Endothelial cell of umbilical vein (primary cell): Measurements from ENCODE around the gene TMTC1. TPM values are rescaled to one million over a fixed set of nuclear protein-coding genes. Genes with fewer than 3 reads are reported as not detected.

Source experiments
- BruUV-seq: library from RNA; stranded (reverse); fragments of 400-500 nt; replicated peaks from 2 replicates; lab custom pipeline; 2021; lab: Mats Ljungman, UMichigan
- CTCF ChIA-PET: fragments of 300-600, 350-600 bp; sonication (Branson Sonifier 250); formaldehyde crosslinking; loops from one replicate; lab custom pipeline; 2021; ENCODE audit warnings: antibody characterized with exemption, inconsistent platforms; lab: Charles Lee
- POLR2A ChIA-PET: fragments of 300-600, 350-600 bp; sonication (Branson Sonifier 250); formaldehyde crosslinking; loops from one replicate; lab custom pipeline; 2021; ENCODE audit warnings: antibody characterized with exemption, inconsistent platforms; lab: Charles Lee
- DNase-seq: peaks from one replicate; pipeline ENCODE4 v3.0.0-alpha.2; 2011; ENCODE audit warnings: low read depth, low spot score
- FAIRE-seq: peaks from 2 replicates; lab custom pipeline; 2011; peaks lifted over from hg19 to GRCh38; lab: Jason Lieb, UNC
- H2AFZ ChIP-seq: 2 replicates; pipeline ENCODE4 v1.6.0; 2012; ENCODE audit warnings: low read depth, low read length, control low read depth, inconsistent platforms
- H3K27ac ChIP-seq: 2 replicates; pipeline ENCODE4 v1.5.1; 2011; ENCODE audit warnings: low read depth, mild to moderate bottlenecking, control low read depth, low read length, moderate library complexity; ENCODE audit not compliant: insufficient read depth
- H3K27me3 ChIP-seq, 2 experiments: 2 replicates each; pipeline versions ENCODE4 v1.6.0 to v1.6.1; 2011; ENCODE audit warnings: low read length in 2 of 2, mixed read lengths in 1 of 2; ENCODE audit not compliant: control insufficient read depth in 2 of 2, insufficient read depth in 2 of 2
- H3K36me3 ChIP-seq, 2 experiments: 2 replicates in 1 of 2; 3 replicates in 1 of 2; pipeline ENCODE4 v1.5.1; 2011; ENCODE audit warnings: low read length in 2 of 2, mild to moderate bottlenecking in 1 of 2, moderate library complexity in 1 of 2; ENCODE audit not compliant: control insufficient read depth in 2 of 2, insufficient read depth in 2 of 2; ENCODE audit errors: extremely low read depth in 1 of 2
- H3K4me1 ChIP-seq: 3 replicates; pipeline ENCODE4 v1.5.1; 2011; ENCODE audit warnings: mild to moderate bottlenecking, low read length; ENCODE audit not compliant: control insufficient read depth, insufficient read depth; ENCODE audit errors: extremely low read depth
- H3K4me2 ChIP-seq: 2 replicates; pipeline ENCODE4 v1.6.1; 2011; ENCODE audit warnings: low read length, control low read depth, mixed read lengths; ENCODE audit not compliant: insufficient read depth
- H3K4me3 ChIP-seq, 3 experiments: fragments of 200-600 bp in 1 of 3; sonication (generic), shearing (Covaris generic) in 1 of 3; replicated peaks in 1 of 3; 2 replicates each; pipeline ENCODE4 v1.5.1; 2011 to 2016; ENCODE audit warnings: control low read depth in 3 of 3, low read length in 3 of 3, mild to moderate bottlenecking in 2 of 3, inconsistent platforms in 1 of 3, low read depth in 1 of 3, moderate library complexity in 1 of 3; ENCODE audit not compliant: insufficient read depth in 1 of 3
- H3K79me2 ChIP-seq: 2 replicates; pipeline ENCODE4 v1.6.0; 2012; ENCODE audit warnings: low read length, inconsistent platforms; ENCODE audit not compliant: control insufficient read depth, insufficient read depth
- H3K9ac ChIP-seq: replicated peaks from 2 replicates; pipeline ENCODE3; 2011; ENCODE audit warnings: low read length, control low read depth; ENCODE audit not compliant: insufficient read depth; ENCODE audit errors: extremely low read depth
- H3K9me1 ChIP-seq: replicated peaks from 3 replicates; pipeline ENCODE4 v1.6.0; 2011; ENCODE audit warnings: mild to moderate bottlenecking, low read length; ENCODE audit not compliant: control insufficient read depth, insufficient read depth; ENCODE audit errors: extremely low read depth
- H3K9me3 ChIP-seq: replicated peaks from 2 replicates; pipeline ENCODE4 v1.5.1; 2012; ENCODE audit warnings: low read length, inconsistent platforms; ENCODE audit not compliant: control insufficient read depth, insufficient read depth
- H4K20me1 ChIP-seq: replicated peaks from 2 replicates; pipeline ENCODE3; 2011; ENCODE audit warnings: mild to moderate bottlenecking, low read length; ENCODE audit not compliant: control insufficient read depth, insufficient read depth; ENCODE audit errors: extremely low read depth
- EZH2 ChIP-seq: IDR thresholded peaks from 2 replicates; pipeline ENCODE4 v1.6.1; 2012; ENCODE audit warnings: borderline replicate concordance, low read depth, mild to moderate bottlenecking, moderate library complexity, low read length, inconsistent platforms; ENCODE audit not compliant: severe bottlenecking
- FOS ChIP-seq: IDR thresholded peaks from 2 replicates; pipeline ENCODE4 v1.6.1; 2011; ENCODE audit warnings: mild to moderate bottlenecking, low read length, moderate library complexity, borderline replicate concordance; ENCODE audit not compliant: insufficient read depth
- GATA2 ChIP-seq: IDR thresholded peaks from 2 replicates; pipeline ENCODE4 v1.7.0; 2011; ENCODE audit warnings: low read depth, mild to moderate bottlenecking, moderate library complexity, mixed read lengths, low read length; ENCODE audit not compliant: insufficient read length, insufficient read depth
- JUN ChIP-seq: IDR thresholded peaks from 2 replicates; pipeline ENCODE4 v1.6.1; 2011; ENCODE audit warnings: borderline replicate concordance, low read depth; ENCODE audit not compliant: insufficient read length, insufficient read depth
- MAX ChIP-seq: IDR thresholded peaks from 2 replicates; pipeline ENCODE4 v1.6.1; 2011; ENCODE audit not compliant: insufficient read depth, insufficient read length
- MYC ChIP-seq: IDR thresholded peaks from one replicate; pipeline ENCODE4 v1.6.1; 2011; ENCODE audit warnings: mild to moderate bottlenecking, low read depth, low read length
- POLR2A ChIP-seq: IDR thresholded peaks from 2 replicates; pipeline ENCODE4 v1.6.1; 2012; ENCODE audit warnings: low read depth, mild to moderate bottlenecking, control low read depth, low read length
- POLR2AphosphoS5 ChIP-seq: IDR thresholded peaks from 2 replicates; pipeline ENCODE4 v1.6.1; 2012; ENCODE audit warnings: low read depth, mild to moderate bottlenecking, control low read depth, low read length, moderate library complexity; ENCODE audit not compliant: insufficient read depth
- dilution Hi-C: fragments of 300-500 bp; cut with MboI; formaldehyde crosslinking; loops from one replicate; pipeline ENCODE4 v1.15.0; 2019; ENCODE audit warnings: low sequenced_read_pairs; ENCODE audit not compliant: extremely low pct_ligation_motif_present
- intact Hi-C: fragments of 100-400 bp; cut with micrococcal nuclease; formaldehyde crosslinking; loops from one replicate; pipeline ENCODE4 v1.10.0; 2022
- polyA plus RNA-seq, 4 experiments: library from polyadenylated mRNA; depleted of rRNA in 3 of 4; stranded (reverse) in 3 of 4; unstranded in 1 of 4; fragments of >200 nt; gene quantifications; 2 replicates each; pipeline versions ENCODE4 v1.2.1 to v1.2.3, GENCODE V29; 2011 to 2012; ENCODE audit warnings: missing spikeins in 1 of 4
- total RNA-seq: library from RNA; stranded (reverse); gene quantifications from 2 replicates; pipeline ENCODE4 v1.2.3, GENCODE V29; 2021
- TF ChIP-seq, protein P1 (sequence below), 2 donors: IDR thresholded peaks; 1 replicate in 1 of 2; 2 replicates in 1 of 2; pipeline ENCODE4 v1.5.1; 2011; ENCODE audit warnings: low read length in 2 of 2, mild to moderate bottlenecking in 2 of 2, moderate library complexity in 2 of 2, control low read depth in 1 of 2, inconsistent platforms in 1 of 2, low read depth in 1 of 2; ENCODE audit not compliant: insufficient read depth in 1 of 2; ENCODE audit errors: extremely low read depth in 1 of 2

The TMTC1 gene
- total and polyA plus RNA-seq, 2 donors (not counting 3 experiments of a cell fraction or from before 2014, with no cell fraction given), result 5.4 to 5.9 TPM

DNA sequence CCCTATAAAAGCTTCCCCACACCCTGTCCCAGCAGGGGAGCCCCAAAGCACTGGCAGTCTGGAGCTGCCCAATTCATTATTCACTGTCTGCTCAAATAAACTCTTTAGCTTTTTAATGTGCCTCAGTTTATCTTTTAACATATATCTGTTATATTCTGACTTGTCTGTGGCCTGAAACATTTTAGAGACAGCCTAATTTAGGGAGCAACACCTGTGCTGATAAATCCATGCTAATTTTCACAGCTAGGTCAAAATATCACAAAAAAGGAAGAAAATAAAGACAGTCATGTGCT, 32.9 kb downstream of the TMTC1 start:
- Histone ChIP-seq H2AFZ (no peak overlapping the region), H3K9me1 (no peaks in the 10 kb centered on the region), H3K9me3 (no peaks in the 10 kb centered on the region), H3K9ac (no peak overlapping the region), H3K27me3 (no peaks in the 10 kb centered on the region), H3K4me1 (peaks cover 4% of the 10 kb centered on the region), H3K27ac (no peak overlapping the region), H3K4me2 (no peak overlapping the region), H4K20me1 (no peaks in the 10 kb centered on the region), H3K36me3 (peaks cover 0 to 2% of the 10 kb centered on the region in 2 experiments), H3K79me2 (no peaks in the 10 kb centered on the region), H3K4me3 (no peak overlapping the region)
- ChIA-PET POLR2A (no interaction called here), CTCF (no interaction called here)
- no TSS peak for BruUV-seq
- dilution Hi-C loops, result no loop called here
- no peak for TF ChIP-seq EZH2
- TF ChIP-seq POLR2AphosphoS5, result no peak
- FAIRE-seq, result no peak
- intact Hi-C loops, result no loop called here
- DNase-seq, result no peak

- no peak for TF ChIP-seq EZH2
- no peak for TF ChIP-seq FOS
- no peak for TF ChIP-seq MYC
- TF ChIP-seq JUN, result no peak
- TF ChIP-seq POLR2A, result no peak
- no peak for TF ChIP-seq GATA2
- TF ChIP-seq, protein P1, sequence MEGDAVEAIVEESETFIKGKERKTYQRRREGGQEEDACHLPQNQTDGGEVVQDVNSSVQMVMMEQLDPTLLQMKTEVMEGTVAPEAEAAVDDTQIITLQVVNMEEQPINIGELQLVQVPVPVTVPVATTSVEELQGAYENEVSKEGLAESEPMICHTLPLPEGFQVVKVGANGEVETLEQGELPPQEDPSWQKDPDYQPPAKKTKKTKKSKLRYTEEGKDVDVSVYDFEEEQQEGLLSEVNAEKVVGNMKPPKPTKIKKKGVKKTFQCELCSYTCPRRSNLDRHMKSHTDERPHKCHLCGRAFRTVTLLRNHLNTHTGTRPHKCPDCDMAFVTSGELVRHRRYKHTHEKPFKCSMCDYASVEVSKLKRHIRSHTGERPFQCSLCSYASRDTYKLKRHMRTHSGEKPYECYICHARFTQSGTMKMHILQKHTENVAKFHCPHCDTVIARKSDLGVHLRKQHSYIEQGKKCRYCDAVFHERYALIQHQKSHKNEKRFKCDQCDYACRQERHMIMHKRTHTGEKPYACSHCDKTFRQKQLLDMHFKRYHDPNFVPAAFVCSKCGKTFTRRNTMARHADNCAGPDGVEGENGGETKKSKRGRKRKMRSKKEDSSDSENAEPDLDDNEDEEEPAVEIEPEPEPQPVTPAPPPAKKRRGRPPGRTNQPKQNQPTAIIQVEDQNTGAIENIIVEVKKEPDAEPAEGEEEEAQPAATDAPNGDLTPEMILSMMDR (IDR thresholded peaks at IDR 0.05; ENCODE audit: extremely low read depth in 1 of 2, insufficient read depth in 1 of 2, low read depth in 1 of 2, low read length in 2 of 2), result no peak
- TF ChIP-seq MAX, result no peak
- TF ChIP-seq POLR2AphosphoS5, result no peak
- no peak overlapping the region for H3K9ac ChIP-seq
- dilution Hi-C loops, result no loop called here
- H3K4me3 ChIP-seq, result no peak overlapping the region
- no peaks in the 10 kb centered on the region for H4K20me1 ChIP-seq
- H3K4me1 ChIP-seq, result peaks cover 4% of the 10 kb centered on the region
- ChIA-PET CTCF (no interaction called here), POLR2A (no interaction called here)
- H2AFZ ChIP-seq, result no peak overlapping the region
- no peaks in the 10 kb centered on the region for H3K27me3 ChIP-seq
- no peak overlapping the region for H3K4me2 ChIP-seq
- intact Hi-C loops, result no loop called here
- no peaks in the 10 kb centered on the region for H3K9me3 ChIP-seq
- FAIRE-seq (no peak), DNase-seq (no peak)
- BruUV-seq, result no TSS peak
- no peaks in the 10 kb centered on the region for H3K9me1 ChIP-seq
- no peak overlapping the region for H3K27ac ChIP-seq
- peaks cover 0 to 2% of the 10 kb centered on the region in 2 experiments for H3K36me3 ChIP-seq
- no peaks in the 10 kb centered on the region for H3K79me2 ChIP-seq
Observed at GRCh38 chr12:29750131-29750927, 33.4 kb downstream of the TMTC1 start.
